DND-41 (cell line): ENCODE data around the gene TMEM45B.

Experiments
- CTCF ChIP-seq: IDR thresholded peaks from 2 replicates; pipeline ENCODE4 v1.5.1; 2012; ENCODE audit warnings: borderline replicate concordance, low read length, moderate library complexity, mild to moderate bottlenecking; ENCODE audit not compliant: poor library complexity, severe bottlenecking; ENCODE audit errors: extremely low read depth
- EZH2 ChIP-seq: IDR thresholded peaks from 3 replicates; pipeline ENCODE4 v1.6.1; 2012; ENCODE audit warnings: borderline replicate concordance, low read depth, mild to moderate bottlenecking, moderate library complexity, low read length, inconsistent platforms; ENCODE audit not compliant: severe bottlenecking

GRCh38 chr11:129813231-129813791 is 2.3 kb upstream of the TMEM45B start:
- TF ChIP-seq CTCF = no peak
- TF ChIP-seq EZH2 = no peak
